MM.1S (cell line): ENCODE results near the gene COX5A.

Experiments used
- DNase-seq: peaks from one replicate; pipeline ENCODE4 v3.0.0-alpha.2; 2015
- H2AFZ ChIP-seq: fragments of 300-600 bp; sonication (generic); 2 replicates; pipeline ENCODE4 v1.6.0; 2016; ENCODE audit warnings: antibody characterized with exemption, low read length
- H3F3A ChIP-seq: fragments of 300-600 bp; sonication (generic); 2 replicates; pipeline ENCODE4 v1.6.1; 2016; ENCODE audit warnings: mild to moderate bottlenecking, antibody characterized with exemption, low read length, moderate library complexity, mixed read lengths; ENCODE audit not compliant: insufficient read depth
- H3K27ac ChIP-seq: fragments of 300-600 bp; sonication (generic); 2 replicates; pipeline ENCODE4 v1.5.1; 2016; ENCODE audit warnings: mild to moderate bottlenecking, low read length
- H3K27me3 ChIP-seq: fragments of 300-600 bp; sonication (generic); replicated peaks from 2 replicates; pipeline ENCODE4 v1.6.0; 2016; ENCODE audit warnings: low read length; ENCODE audit not compliant: insufficient read depth
- H3K36me3 ChIP-seq: fragments of 300-600 bp; sonication (generic); replicated peaks from 2 replicates; pipeline ENCODE4 v1.6.1; 2016; ENCODE audit warnings: mild to moderate bottlenecking, low read length, mixed read lengths; ENCODE audit not compliant: insufficient read depth
- H3K4me1 ChIP-seq: fragments of 300-600 bp; sonication (generic); 2 replicates; pipeline ENCODE4 v1.6.1; 2016; ENCODE audit warnings: low read length, mixed read lengths
- H3K4me2 ChIP-seq: fragments of 300-600 bp; sonication (generic); 2 replicates; pipeline ENCODE4 v1.6.0; 2016; ENCODE audit warnings: low read depth, low read length
- H3K4me3 ChIP-seq: fragments of 300-600 bp; sonication (generic); 2 replicates; pipeline ENCODE4 v1.5.1; 2016; ENCODE audit warnings: low read length, mixed read lengths
- H3K79me2 ChIP-seq: fragments of 300-600 bp; sonication (generic); 2 replicates; pipeline ENCODE4 v1.6.1; 2016; ENCODE audit warnings: mixed run types, low read length, mixed read lengths
- H3K9ac ChIP-seq: fragments of 300-600 bp; sonication (generic); 2 replicates; pipeline ENCODE4 v1.6.1; 2016; ENCODE audit warnings: low read length, mixed read lengths
- H3K9me2 ChIP-seq: fragments of 300-600 bp; sonication (generic); replicated peaks from 2 replicates; pipeline ENCODE4 v1.6.1; 2016; ENCODE audit warnings: mild to moderate bottlenecking, low read length, mixed read lengths; ENCODE audit not compliant: insufficient read depth
- H3K9me3 ChIP-seq: fragments of 300-600 bp; sonication (generic); replicated peaks from 2 replicates; pipeline ENCODE4 v1.6.1; 2016; ENCODE audit warnings: mild to moderate bottlenecking, low read length, mixed read lengths; ENCODE audit not compliant: insufficient read depth
- H4K20me1 ChIP-seq: fragments of 300-600 bp; sonication (generic); 2 replicates; pipeline ENCODE4 v1.6.1; 2016; ENCODE audit warnings: mild to moderate bottlenecking, low read length, moderate library complexity, mixed read lengths; ENCODE audit not compliant: insufficient read depth
- EZH2 ChIP-seq: fragments of 300-600 bp; sonication (generic); optimal IDR thresholded peaks from 2 replicates; pipeline ENCODE3; 2017; ENCODE audit warnings: low read depth, mild to moderate bottlenecking, antibody characterized with exemption, low read length, mixed read lengths
- EZH2phosphoT487 ChIP-seq: fragments of 300-600 bp; sonication (generic); IDR thresholded peaks from 2 replicates; pipeline ENCODE4 v1.6.1; 2018; ENCODE audit warnings: antibody characterized with exemption, low read length
- TF ChIP-seq, protein P1 (sequence below): fragments of 300-600 bp; sonication (generic); IDR thresholded peaks from 2 replicates; pipeline ENCODE4 v1.5.1; 2016; ENCODE audit warnings: antibody characterized with exemption, low read length, mixed read lengths

The COX5A gene

GRCh38 chr15:74928771-74929198 is 9.1 kb downstream of the COX5A start:
- H3K4me3 ChIP-seq = no peak overlapping the region
- no peak overlapping the region for H2AFZ ChIP-seq
- no peaks in the 10 kb centered on the region for H3K9me3 ChIP-seq
- no peaks in the 10 kb centered on the region for H3K27me3 ChIP-seq
- H4K20me1 ChIP-seq = peaks cover 14% of the 10 kb centered on the region; the same call in 1 of the 2 replicates
- no peak overlapping the region for H3K27ac ChIP-seq
- peaks cover 13% of the 10 kb centered on the region for H3K4me1 ChIP-seq
- no peak for DNase-seq
- H3K9me2 ChIP-seq = no peaks in the 10 kb centered on the region
- peaks cover 87% of the 10 kb centered on the region for H3K79me2 ChIP-seq
- peaks cover 11% of the 10 kb centered on the region for H3K36me3 ChIP-seq
- H3K4me2 ChIP-seq = no peak overlapping the region
- H3F3A ChIP-seq = no peaks in the 10 kb centered on the region
- TF ChIP-seq, protein P1, sequence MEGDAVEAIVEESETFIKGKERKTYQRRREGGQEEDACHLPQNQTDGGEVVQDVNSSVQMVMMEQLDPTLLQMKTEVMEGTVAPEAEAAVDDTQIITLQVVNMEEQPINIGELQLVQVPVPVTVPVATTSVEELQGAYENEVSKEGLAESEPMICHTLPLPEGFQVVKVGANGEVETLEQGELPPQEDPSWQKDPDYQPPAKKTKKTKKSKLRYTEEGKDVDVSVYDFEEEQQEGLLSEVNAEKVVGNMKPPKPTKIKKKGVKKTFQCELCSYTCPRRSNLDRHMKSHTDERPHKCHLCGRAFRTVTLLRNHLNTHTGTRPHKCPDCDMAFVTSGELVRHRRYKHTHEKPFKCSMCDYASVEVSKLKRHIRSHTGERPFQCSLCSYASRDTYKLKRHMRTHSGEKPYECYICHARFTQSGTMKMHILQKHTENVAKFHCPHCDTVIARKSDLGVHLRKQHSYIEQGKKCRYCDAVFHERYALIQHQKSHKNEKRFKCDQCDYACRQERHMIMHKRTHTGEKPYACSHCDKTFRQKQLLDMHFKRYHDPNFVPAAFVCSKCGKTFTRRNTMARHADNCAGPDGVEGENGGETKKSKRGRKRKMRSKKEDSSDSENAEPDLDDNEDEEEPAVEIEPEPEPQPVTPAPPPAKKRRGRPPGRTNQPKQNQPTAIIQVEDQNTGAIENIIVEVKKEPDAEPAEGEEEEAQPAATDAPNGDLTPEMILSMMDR = no peak
- TF ChIP-seq EZH2 (no peak), EZH2phosphoT487 (no peak)
- H3K9ac ChIP-seq = no peak overlapping the region

DNA sequence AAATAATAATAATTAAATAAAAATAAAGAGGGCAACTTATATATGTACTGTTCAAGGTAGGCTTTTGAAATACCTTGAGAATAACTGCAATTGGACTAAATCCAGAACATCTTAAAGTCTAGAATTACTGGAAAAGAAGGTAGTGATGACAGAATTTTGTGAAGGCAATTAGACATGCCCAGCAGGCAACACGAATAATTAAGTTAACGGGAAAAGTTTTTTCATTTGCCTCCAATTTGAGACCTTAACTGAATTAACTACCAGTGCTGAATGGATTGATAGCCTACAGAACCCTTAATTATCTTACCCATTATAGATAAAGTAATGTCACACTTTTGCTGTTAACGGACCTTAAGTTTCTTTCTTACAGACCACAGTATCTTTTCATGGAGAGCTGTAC is 13.3 kb downstream of the COX5A start:
- TF ChIP-seq, protein P1 = no peak
- TF ChIP-seq EZH2phosphoT487 (no peak), EZH2 (no peak)
- Histone ChIP-seq H3K9me2 (no peaks in the 10 kb centered on the region), H3K4me2 (no peak overlapping the region), H3K79me2 (peaks cover 64% of the 10 kb centered on the region), H4K20me1 (peaks cover 5% of the 10 kb centered on the region; the same call in 1 of the 2 replicates), H3K4me1 (no peaks in the 10 kb centered on the region), H3K27me3 (no peaks in the 10 kb centered on the region), H3K4me3 (no peak overlapping the region), H3K27ac (no peak overlapping the region), H2AFZ (no peak overlapping the region), H3K9ac (no peak overlapping the region), H3K36me3 (peaks cover 16% of the 10 kb centered on the region), H3K9me3 (no peaks in the 10 kb centered on the region), H3F3A (no peaks in the 10 kb centered on the region)
- DNase-seq = no peak

DNA sequence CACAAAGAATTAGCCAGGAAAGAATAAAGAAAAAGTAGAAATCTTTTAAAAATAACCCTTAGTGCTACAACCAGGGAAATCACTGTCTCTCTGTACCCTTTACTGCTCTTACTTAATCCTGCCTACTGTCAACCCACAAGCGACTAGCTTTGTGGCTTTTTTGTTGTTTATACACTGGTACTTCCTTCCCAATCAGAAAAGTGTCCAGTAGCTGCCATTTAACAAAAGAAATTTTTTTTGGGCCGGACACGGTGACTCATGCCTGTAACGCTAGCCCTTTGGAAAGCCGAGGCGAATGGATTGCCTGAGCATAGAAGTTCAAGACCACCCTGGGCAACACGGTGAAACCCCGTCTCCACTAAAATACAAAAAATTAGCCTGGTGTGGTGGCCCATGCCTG is 17.4 kb downstream of the COX5A start:
- no peaks in the 10 kb centered on the region for H3K9me3 ChIP-seq
- H3K27me3 ChIP-seq = no peaks in the 10 kb centered on the region
- no peaks in the 10 kb centered on the region for H3K4me1 ChIP-seq
- H3F3A ChIP-seq = no peaks in the 10 kb centered on the region
- DNase-seq = no peak
- no peak overlapping the region for H2AFZ ChIP-seq
- H3K36me3 ChIP-seq = peaks cover 22% of the 10 kb centered on the region; the same call in 1 of the 2 replicates
- no peak overlapping the region for H3K9ac ChIP-seq
- H3K4me3 ChIP-seq = no peak overlapping the region
- H3K4me2 ChIP-seq = no peak overlapping the region
- H3K79me2 ChIP-seq = peaks cover 36% of the 10 kb centered on the region
- TF ChIP-seq EZH2 = no peak
- TF ChIP-seq, protein P1 = no peak
- no peak for TF ChIP-seq EZH2phosphoT487
- no peaks in the 10 kb centered on the region; the same call in 1 of the 2 replicates for H4K20me1 ChIP-seq
- H3K9me2 ChIP-seq = no peaks in the 10 kb centered on the region
- no peak overlapping the region for H3K27ac ChIP-seq
